Upper lobe of left lung (tissue), 4 donors: ENCODE measurements around the gene RPS3A.

Experiments used
- EP300 ChIP-seq, 4 donors: sonication (generic); formaldehyde crosslinking; IDR thresholded peaks; one replicate each; pipeline ENCODE4 v1.5.1; 2017; ENCODE audit warnings: antibody characterized with exemption in 4 of 4, control low read depth in 2 of 4
- POLR2A ChIP-seq, 4 donors: fragments of 450-650 bp; IDR thresholded peaks; one replicate each; pipeline ENCODE4 v1.5.1; 2016 to 2017; ENCODE audit warnings: antibody characterized with exemption in 4 of 4, mild to moderate bottlenecking in 2 of 4
- POLR2AphosphoS5 ChIP-seq, 2 donors: sonication (generic); formaldehyde crosslinking; IDR thresholded peaks; one replicate each; pipeline ENCODE4 v1.5.1; 2017; ENCODE audit warnings: antibody characterized with exemption in 2 of 2
- TF ChIP-seq, protein P1 (sequence below), 6 experiments: fragments of 450-650 bp in 4 of 6; fragments of 200-600 bp in 2 of 6; sonication (generic) in 2 of 6; IDR thresholded peaks; one replicate each; pipeline ENCODE4 v1.5.1; 2016 to 2019; ENCODE audit warnings: antibody characterized with exemption in 6 of 6

DNA sequence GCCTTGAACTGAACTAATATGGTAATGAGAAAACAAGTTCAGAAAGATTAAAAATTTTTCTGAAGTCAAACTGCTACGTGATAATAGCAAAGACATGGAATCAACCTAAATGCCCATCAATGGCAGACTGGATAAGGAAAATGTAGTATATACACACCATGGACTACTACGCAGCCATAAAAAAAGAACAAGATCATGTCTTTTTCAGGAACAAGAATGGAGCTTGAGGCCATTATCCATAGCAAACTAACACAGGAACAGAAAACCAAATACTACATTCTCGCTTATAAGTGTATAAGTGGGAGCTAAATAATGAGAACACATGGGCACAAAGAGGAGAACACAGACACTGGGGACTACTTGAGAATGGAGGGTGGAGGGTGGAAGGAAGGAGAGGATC is 4.3 kb upstream of the RPS3A start:
- TF ChIP-seq, protein P1, sequence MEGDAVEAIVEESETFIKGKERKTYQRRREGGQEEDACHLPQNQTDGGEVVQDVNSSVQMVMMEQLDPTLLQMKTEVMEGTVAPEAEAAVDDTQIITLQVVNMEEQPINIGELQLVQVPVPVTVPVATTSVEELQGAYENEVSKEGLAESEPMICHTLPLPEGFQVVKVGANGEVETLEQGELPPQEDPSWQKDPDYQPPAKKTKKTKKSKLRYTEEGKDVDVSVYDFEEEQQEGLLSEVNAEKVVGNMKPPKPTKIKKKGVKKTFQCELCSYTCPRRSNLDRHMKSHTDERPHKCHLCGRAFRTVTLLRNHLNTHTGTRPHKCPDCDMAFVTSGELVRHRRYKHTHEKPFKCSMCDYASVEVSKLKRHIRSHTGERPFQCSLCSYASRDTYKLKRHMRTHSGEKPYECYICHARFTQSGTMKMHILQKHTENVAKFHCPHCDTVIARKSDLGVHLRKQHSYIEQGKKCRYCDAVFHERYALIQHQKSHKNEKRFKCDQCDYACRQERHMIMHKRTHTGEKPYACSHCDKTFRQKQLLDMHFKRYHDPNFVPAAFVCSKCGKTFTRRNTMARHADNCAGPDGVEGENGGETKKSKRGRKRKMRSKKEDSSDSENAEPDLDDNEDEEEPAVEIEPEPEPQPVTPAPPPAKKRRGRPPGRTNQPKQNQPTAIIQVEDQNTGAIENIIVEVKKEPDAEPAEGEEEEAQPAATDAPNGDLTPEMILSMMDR (IDR thresholded peaks at IDR 0.05), result no peak
- no peak for TF ChIP-seq POLR2A (IDR thresholded peaks at IDR 0.05)
- TF ChIP-seq EP300 (IDR thresholded peaks at IDR 0.05), result no peak
- TF ChIP-seq POLR2AphosphoS5 (IDR thresholded peaks at IDR 0.05), result no peak
